Ramos (cell line): Measurements from ENCODE around the gene PGLYRP2.

Experiments
- in situ Hi-C: fragments of 300-500 bp; cut with MboI; formaldehyde crosslinking; loops from one replicate; pipeline ENCODE4 v1.14.3; 2022; ENCODE audit warnings: low sequenced_read_pairs; ENCODE audit not compliant: unreplicated experiment

Gene PGLYRP2

DNA sequence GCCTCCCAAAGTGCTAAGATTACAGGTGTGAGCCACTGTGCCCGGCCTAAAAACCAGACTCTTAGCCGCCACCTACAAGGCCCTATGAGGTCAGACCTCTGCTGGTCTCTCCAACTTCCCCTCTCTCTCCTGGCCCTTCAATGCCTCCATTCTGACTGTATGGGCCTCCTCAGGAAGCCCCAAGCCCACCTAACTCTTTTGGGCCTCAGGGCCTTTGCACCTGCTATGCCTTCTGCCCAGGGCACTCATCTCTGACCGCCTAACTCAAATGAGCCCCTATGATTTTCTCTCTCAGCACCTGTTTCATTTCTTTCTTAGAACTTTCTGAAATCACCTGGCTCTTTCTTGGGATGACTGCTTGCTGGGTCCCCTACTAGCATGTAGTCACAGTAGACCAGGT lies 36.0 kb downstream of the PGLYRP2 start:
- in situ Hi-C loops, result no loop called here

DNA sequence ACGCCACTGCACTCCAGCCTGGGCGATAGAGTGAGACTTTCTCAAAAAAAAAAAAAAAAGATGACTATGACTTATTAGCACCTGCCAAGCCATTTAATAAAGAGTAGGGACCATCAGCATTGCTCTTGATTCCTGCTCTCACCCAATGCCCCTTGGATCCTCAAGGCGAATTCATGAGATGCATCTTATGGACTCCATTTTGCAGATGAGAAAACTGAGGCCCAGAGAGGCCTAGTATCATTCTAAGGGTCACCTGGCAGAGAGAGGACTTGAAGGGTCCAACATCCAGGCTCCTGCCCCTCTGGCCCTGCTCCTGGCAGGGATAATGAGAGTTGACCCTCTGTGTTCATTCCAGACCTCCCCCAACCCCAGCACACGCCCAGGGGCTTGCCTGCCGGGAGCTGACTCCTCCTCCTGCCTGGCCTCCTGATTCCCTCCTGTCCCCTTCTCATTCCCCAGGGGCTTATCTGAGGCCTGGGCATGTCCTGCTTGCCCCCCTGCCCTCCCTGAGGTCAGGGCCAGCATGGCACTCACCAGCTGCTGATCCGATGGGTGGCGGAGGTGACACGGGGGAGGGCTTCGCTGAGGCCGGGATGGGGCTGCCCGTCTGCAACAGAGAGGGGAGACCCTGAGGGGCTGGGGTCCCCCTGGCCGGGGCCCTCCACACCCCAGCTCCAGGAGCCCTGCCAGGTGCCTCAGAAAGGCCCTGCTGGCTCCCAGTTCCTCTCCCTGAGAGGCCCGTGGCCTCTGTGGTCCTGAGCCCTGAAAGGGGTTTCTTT lies 37.0 kb downstream of the PGLYRP2 start:
- in situ Hi-C loops, result no loop called here

DNA sequence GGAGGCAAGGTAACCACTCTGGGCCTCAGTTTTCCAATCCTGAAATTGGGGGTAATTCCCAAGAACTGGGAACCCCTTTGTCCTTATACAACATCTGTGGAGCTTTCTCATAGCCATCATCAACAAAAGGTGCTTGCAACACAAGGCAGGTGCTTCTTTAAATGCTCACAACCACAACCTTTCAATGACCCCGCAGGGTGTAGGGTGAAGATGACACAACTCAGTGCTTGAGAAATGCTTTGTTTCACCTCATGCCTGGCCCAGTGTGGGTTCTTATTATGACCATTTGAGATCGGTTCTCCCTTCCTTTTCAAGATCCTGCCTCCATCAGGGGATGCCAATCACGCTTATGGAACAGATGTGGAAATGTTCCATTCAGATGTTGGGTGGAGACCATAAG lies 38.0 kb downstream of the PGLYRP2 start:
- in situ Hi-C loops, result no loop called here

DNA sequence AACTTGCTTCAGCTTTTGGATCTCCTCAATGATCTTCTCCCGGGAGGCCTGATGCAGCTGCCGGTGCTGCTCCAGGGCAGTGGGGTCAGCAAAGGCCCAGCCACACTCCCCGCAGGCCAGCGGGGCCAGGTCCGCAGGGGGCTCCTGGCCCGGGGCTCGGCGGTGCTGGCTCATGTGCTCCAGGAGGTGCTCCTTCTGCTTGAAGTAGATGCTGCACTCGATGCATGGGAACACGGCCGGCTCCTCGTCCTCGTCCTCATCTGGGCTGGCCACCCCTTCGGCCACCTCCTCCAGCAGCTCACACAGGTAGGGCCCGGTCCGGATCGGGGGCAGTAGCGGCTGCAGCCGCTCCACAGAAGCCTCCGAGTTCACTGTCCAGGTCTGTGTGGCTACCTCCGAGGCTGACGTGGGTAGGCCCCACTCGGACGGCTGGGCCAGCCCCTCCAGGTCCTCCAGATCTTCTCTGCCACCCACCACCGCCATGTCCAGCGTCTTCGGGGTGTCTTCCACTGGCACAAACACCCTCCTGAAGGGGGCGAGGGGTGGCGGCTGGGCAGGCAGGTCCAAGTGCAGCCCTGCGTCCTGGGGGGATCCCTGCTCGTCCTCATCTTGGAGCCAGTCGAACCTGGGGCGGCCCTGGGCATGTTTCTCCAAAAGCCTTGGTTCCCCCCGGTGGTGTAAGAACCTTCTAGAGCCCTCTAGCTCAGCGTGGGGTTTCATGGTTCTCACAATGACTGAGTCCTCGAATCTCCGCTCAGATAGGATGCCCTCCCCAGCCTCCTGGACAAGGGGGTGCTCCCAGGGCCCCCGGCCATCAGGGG lies 39.3 kb downstream of the PGLYRP2 start:
- in situ Hi-C loops, result no loop called here

DNA sequence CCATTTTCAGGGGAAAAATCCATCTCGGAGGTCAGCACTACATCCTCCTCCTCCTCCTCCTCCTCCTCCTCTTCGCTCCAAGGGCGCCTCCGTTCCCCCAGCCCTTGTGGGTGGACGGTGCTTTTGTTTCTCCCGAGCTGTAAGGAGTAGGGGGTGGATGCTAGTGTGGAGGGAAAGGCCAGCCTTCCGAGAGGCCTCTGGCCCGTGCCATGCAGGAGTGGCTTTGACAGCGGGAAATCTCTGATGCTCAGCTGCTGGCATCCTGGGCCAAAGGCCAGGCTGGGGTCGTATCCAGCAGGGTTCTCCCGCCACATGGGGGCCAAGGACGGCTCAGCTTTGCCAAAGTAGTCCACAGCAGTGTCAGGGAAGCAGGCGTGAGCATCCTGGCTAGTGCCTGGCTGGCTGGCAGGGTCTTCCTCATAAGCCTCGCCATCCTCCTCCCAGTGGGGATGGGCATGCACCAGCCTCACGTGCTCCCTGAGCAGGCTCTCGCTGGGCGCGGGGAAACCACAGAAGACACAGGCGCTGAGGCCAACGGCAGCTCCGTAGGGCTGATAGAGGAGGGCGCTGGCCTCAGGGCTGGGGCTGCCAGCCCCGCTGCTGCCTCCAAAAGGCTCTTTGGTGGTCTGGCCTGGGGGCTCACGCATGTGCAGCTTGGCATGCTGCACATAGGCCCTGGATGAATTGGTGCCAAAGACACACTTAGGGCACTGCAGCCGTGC lies 40.1 kb downstream of the PGLYRP2 start:
- in situ Hi-C loops, result no loop called here

DNA sequence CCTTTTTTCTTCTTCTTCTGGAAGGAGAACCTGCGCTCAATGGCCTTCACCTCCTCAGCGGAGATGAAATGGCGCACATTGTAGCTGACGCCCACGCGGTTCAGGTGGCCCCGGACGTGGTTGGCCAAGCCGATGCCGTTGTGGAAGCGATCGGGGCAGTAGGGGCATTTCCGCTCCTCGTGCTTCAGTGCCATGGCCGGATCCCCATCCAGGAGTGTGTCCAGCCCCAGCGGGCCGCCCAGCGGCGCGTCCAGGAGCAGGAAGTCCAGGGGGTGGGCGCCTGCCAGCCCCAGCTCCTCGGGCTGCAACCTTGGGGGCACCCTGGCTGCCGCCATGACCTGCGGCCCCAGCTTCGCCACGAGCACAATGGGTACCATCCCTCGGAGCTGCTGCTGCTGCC lies 40.7 kb downstream of the PGLYRP2 start:
- in situ Hi-C loops, result no loop called here

DNA sequence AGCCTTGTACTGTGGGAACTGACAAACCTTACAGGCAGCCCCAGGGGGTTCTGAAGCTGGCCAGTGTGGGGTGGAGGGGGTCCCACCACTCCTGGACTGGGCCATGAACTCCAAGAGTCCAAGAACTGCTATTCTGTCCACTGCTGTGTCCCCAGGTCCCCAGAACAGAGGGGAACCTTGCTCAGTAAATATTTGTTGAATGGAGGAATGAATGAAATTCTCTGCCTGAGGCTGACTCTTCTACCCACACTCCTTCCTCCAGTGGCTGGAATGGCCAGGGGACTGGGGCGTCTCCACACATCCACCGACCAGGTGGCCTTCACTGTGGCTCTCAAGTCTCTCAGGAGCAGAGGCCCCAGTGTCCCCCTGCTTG lies 41.2 kb downstream of the PGLYRP2 start:
- in situ Hi-C loops, result no loop called here

DNA sequence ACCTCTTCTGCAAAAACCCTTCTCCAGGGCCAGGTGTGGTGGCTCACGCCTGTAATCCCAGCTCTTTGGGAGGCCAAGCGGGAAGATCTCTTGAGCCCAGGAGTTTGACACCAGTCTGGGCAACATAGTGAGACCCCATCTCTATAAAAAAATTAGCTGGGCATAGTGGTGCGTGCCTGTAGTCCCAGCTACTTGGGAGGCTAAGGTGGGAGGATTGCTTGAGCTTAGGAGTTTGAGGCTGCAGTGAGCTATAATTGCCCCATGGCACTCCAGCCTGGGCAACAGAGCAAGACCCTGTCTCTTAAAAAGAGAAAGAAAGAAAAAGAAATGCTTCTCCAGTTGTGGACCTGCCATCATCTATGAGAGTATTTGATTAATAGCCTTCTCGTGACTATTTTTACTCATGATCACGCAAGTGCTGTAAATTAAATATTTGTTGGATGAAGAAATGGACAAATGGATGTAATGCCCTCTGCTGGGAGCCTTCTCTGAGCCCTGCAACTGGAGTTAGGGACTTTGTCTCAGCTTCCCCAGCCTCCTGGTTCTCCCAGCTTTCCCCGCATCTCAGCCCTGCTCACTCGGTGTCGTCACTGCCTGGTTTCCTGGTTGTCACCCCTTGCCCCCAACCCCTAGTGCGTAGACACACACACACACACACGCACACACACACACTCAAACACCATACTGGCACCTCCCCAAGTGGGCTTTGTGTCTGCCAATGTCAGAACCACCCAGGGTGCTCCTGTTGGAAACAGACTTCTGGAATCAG lies 41.8 kb downstream of the PGLYRP2 start:
- in situ Hi-C loops, result no loop called here

DNA sequence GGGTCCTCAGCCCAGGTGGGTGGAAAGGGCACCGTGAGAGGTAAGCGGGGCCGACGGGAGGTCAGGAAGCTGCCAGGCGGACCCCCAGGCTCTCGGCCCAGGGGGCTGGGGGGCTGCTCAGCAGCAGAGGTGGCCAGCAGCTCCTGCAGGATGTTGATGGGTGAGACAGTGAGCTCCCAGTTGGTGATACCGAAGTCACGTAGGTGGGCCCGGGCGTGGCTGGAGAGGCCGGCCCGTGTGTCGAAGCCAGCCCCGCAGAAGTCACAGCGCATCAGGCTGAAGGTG lies 42.5 kb downstream of the PGLYRP2 start:
- in situ Hi-C loops, result no loop called here

DNA sequence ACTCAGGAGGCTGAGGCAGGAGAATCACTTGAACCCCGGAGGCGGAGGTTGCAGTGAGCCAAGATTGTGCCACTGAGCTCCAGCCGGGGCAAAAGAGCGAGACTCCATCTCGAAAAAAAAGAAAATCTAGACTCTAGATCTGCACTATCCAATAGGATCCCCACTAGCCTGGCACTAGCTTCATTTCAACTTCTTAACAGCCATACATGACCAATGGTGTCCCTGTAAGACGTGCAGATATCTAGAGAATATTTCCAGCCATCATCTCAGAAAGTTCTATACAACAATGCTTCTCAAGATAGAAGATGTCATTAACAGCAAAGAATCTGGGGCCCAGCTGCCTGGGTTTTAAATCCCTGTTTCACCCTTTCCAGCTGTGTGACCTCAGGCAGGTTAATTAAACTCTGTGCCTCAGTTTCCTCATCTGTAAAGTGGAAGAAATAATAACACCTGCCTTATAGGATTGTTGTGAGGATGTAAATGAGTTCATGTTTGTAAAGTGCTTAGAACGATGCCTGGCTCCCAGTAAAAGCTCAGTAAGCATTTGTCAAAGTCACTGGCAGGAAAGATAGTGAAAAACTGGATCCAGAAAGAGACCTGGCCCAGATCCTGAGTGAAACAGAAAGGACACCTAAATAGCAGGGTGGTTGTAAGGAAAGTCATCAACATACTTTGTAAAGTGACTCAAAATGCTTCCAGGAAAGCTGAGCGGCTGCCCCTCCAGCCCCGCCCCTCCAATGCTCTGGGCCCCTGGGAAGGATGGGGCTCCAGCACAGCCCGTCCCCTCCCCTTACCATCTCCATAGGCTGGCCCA lies 43.1 kb downstream of the PGLYRP2 start:
- in situ Hi-C loops, result no loop called here

DNA sequence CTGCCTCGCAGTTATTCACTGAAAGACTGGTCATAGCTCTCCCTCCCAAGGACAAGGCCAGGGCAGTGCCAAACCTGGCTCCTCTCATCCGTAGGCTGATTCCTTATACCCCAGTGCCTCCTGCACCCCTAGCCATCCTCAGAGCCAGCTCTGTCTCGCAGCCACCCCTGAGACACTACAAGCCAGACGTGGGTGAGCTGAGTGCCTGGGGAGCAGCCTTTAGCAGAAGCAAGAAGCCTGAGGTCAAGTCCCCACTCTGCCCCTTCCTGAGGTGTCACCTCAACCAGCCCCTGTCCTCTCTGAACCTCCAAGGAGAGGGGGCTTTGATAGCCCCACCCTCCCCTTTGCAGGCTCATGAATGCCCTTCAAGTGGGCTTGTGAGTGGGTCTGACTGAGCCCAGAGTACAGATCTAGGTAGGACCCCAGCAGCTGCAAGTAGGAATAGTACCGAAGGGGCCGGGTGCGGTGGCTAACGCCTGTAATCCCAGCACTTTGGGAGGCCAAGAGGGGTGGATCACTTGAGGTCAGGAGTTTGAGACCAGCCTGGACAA lies 45.7 kb downstream of the PGLYRP2 start:
- in situ Hi-C loops, result no loop called here

DNA sequence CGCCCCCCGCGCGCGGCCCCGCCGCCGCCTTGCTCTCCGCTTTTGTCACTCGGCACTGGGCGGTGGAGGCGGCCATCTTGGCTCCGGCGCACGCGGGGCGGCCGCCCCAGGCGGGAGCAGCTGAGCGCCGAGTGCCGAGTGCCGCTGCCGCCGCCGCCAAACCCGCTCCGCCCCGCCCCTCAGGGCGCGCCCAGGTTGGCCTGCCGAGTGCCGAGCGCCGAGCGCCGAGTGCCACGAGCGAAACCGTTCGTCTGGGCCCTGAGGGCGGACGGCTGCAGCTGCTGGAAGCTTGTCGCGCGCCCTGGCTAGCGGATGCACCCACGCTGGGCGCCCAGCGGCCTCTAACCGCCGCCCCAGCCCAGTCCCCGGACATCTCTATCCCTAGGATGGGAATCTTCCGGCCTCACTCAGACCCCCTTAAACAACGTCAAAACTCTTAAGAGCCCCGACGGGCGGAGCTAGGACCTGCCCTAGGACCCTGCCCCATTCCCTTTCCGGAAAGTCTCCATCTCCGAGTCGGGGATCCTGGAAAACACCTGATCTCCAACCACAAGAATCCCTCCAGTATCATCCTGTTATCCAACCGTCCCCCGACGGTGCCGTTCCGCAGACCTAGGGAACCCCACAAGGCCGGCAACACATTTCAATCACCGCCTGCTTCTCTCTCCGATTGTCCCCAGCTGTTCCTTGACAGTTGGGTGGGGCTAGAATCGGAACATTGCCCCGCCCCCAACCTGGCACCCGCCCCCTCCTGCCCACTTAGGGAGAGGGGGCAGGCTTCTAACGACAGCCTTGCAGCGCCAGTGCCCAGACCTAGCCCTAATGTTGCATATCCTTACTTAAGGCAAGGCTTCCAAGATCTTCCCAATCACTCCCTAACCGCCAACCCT lies 46.4 kb downstream of the PGLYRP2 start:
- in situ Hi-C loops, result no loop called here

DNA sequence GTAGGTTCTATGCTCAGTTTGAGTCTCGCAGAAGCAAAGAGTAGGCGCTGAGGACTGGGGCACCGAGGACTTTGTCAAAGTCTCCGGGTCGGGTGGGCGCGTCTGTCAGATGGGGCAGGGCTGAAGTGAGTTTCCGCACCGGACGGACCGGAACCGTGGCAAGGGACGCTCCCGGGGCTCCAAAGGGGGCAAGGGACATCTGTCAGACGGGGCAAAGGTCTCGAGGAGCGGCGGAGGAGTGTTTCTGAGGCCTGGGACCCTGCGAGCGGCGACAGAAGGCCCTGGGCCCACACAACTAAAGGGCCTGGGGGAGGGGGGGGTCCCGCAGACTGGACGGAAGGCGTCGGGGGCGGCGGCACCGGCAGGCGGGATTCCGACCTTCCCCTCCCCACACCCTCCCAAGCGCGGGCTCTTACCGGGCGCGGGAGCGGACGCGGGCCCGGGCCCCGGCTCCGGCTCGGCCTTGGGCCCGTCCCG lies 47.2 kb downstream of the PGLYRP2 start:
- in situ Hi-C loops, result no loop called here

DNA sequence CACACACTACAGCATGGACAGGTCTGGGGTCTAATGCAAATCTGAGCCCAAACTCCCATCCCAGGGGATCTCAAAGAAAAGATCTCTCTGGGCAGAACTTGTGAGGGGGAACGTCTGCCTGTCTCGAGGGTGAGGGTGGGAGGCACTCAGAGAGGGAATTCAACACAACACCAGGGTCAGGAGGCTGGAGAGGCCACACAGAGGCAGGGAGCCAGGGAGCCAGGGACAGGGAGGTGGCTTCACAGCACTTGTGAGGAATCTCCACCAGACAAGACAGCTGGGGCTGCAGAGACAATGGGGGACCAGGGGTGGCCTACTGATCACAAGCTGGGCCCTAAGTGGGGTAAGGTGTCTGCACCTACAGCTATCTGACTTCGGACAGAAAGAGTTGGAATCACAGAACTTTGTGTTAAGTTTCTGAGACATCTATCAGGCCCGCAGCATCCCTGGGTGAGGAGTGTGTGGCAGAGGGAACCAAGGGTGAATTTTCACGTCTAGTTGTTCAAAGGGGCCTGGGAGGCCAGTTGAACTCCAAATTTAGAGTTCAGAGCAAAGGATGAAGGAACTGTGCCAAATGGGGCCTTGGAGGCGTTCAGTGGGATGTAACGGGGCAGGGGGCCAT lies 47.8 kb downstream of the PGLYRP2 start:
- in situ Hi-C loops, result no loop called here

DNA sequence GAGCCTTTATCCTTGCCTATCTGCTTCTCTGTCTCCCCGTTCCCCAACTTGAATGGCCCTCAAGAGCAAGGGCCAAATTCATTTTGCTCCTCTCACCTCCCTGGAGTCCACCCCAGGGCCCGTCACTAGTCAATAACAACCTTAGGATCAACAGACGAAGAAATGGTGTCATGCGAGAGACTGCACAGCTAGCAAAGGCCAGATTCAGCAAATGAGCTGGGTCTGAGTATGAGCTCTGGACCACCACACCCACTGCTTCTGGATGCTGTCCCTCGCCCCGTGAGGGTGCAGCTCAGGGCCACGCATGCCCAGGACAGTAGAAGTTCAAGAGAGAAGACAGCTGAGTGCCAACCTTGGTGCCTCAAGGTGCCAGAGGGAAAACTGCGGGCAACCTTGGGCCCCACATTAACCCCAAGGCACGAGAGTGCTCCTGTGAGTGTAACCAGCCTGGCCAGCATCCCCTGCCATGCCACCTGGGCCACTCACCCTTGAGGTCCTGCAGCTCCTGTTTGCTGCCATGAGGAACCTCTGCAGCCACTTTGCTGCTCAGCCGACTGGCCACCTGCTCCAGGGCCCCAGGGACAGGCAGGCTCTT lies 48.7 kb downstream of the PGLYRP2 start:
- in situ Hi-C loops, result no loop called here

DNA sequence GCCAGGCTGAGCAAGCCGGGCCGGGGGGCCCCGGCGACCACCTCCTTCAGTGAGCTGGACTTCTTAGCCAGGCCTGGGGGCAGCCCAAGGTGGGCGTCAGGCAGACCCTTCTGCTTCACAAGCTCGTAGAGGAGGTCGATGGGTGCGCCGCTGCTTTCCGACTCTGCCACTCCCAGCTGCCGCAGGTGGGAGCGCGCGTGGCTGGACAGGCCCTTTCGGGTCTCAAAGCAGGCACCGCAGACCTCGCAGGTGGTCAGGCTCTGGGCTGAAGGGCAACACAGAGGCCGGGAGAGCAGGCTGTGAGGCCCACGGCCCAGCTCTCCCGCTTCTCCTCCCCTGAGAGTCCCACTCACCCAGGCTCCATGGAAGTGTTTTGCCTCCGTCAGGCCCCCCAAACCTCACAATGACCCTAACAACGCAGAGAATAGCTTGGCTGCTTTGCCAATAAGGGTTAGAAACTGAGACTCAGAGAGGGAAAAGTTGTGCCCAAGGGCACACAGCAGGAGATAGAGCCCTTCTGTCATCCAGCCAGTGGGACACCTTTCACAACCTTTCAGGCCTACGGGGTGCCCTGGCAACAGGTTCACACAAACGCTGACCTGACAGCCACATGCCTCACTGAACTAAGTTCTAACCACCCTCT lies 49.4 kb downstream of the PGLYRP2 start:
- in situ Hi-C loops, result no loop called here
